T47D (cell line): ENCODE measurements around the gene VENTX.
"Not testable (repeated sequence)": the region's sequence is repeated elsewhere in the genome, so short reads cannot be mapped to it uniquely, and the experiment has no call there.

Source experiments
- DNase-seq, 2 experiments: peaks; one replicate each; pipeline versions ENCODE4 v3.0.0 to v3.0.0-alpha.2; 2011 to 2012; ENCODE audit warnings: low read depth in 1 of 2, low spot score in 1 of 2
- JUND ChIP-seq: IDR thresholded peaks from 2 replicates; pipeline ENCODE4 v1.6.1; 2012; ENCODE audit warnings: low read depth
- in situ Hi-C: cut with HindIII; loops from 2 replicates; pipeline ENCODE4 v1.10.0; 2016; ENCODE audit warnings: low sequenced_read_pairs, low pct_unique_long_range_greater_than_20kb

Gene VENTX

DNA sequence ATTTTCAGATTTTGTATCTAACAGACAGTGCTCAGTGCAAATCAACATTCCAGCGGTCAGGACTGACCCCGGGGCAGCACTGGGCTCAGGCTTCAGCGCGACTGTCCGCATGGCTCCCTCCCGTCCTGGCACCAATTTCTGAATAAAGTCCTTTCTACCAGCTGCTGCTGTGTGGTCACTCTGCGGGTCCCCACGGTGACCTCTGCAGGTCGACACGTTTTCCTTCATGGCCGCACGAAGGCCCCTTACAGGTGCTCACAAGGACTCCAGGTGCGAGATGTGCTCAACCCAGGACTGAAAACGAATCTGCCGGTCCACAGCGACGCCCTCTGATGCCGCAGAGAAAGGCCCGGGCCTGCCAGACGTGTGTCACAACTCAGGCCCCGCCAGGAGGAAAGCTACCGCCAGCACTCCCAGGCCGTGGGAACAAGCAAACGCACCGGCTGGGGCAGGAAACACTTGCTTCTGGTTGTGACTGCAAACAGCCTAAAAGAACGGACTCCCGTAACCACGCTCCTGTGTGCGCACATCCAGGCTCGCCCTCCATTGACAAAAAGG, 11.3 kb upstream of the VENTX start:
- DNase-seq, result no peak
- in situ Hi-C loops, result no loop called here

DNA sequence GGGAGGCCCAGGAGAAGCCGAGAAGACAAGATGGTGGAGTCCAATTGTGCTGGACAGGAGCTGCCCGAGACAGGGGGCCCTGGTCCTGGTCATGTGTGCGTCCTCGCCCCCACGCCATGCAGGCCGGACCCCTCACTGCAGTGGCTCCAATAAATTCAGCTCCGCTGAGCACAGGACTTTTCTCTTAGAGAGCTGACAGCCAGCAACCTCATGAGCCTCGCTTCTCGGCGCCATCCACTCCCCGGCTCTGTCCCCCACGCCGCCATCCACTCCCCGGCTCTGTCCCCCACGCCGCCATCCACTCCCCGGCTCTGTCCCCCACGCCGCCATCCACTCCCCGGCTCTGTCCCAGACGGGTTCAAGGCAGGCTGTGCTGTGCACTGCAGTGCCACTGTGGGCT, 10.4 kb upstream of the VENTX start:
- in situ Hi-C loops, result no loop called here
- DNase-seq, result no peak
- TF ChIP-seq JUND, result no peak

More for the DNA sequence above, 11.3 kb upstream of the VENTX start:
- no peak for TF ChIP-seq JUND

- no peak for TF ChIP-seq JUND
- DNase-seq, result no peak
- in situ Hi-C loops, result no loop called here
These were observed 8.2 kb upstream of the VENTX start for GRCh38 chr10:133229265-133230043.

DNA sequence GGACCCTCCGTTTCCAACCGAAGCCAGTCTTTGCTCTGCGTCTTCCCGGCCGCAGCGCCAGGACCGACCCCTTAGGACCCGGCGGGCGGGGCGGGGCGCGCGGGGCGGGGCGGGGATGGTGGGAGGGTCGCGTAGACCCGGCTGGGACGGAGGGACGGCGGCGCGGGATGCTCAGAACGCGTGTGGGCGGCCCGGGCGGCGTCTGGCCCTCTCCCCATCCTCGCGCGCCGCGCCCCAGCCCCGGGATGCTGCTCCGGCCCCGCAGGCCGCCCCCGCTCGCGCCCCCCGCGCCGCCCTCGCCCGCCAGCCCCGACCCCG, 7.7 kb upstream of the VENTX start, which contains the start of gene UTF1:
Gene UTF1 (plus strand): TSS at position 174 of the 318 bp plus-strand sequence. CDS start 72 bp downstream, at position 246.
- in situ Hi-C loops, result no loop called here
- TF ChIP-seq JUND, result no peak
- DNase-seq, result no peak

DNA sequence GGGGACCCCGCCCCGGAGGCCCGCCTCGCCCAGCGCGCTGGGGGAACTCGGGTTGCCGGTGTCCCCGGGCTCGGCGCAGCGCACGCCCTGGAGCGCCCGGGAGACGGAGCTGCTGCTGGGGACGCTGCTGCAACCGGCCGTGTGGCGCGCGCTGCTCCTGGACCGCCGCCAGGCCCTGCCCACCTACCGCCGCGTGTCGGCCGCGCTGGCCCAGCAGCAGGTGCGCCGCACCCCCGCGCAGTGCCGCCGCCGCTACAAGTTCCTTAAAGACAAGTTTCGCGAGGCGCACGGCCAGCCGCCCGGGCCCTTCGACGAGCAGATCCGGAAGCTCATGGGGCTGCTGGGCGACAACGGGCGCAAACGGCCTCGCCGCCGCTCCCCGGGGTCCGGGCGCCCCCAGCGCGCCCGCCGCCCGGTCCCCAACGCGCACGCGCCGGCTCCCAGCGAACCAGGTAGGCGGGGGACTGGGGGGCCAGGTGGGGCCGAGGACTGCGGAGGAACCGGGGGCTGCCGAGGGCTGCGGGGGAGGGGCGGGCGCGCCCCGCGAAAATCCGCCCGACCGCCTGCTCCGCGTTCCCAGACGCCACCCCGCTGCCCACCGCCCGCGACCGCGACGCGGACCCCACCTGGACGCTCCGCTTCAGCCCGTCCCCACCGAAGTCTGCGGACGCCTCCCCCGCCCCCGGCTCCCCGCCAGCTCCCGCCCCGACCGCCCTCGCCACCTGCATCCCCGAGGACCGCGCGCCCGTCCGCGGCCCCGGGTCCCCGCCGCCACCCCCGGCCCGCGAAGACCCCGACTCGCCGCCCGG, 7.1 kb upstream of the VENTX start:
- in situ Hi-C loops, result no loop called here
- no peak for DNase-seq

DNA sequence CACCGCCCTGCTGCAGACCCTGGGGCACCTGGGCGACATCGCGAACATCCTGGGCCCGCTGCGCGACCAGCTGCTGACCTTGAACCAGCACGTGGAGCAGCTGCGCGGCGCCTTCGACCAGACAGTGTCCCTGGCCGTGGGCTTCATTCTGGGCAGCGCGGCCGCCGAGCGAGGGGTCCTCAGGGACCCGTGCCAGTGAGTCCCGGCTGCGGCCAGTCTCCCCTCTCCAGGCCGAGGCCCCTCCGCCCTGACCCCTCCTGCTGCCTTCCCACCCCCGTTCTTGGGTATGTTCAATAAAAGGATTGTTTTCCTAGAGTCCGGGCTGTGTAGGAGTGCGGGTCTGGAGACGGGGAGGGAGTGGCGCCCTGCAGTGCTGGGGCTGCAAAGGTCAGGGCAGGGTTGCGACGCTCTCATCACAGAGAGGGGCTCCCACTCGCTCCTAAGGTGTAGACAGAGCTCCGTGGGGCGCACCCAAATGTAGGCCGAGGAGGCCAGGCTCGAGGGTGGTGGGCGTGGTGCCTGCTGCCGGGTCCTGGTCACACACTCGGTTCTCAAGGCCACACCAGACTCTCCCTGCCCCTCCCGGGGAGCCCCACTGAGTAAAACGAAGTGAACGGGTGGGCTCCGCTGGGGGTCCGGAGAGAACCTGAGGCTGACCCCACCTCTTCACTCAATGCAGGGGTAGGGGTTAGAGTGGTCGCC, 6.3 kb upstream of the VENTX start:
- in situ Hi-C loops, result no loop called here
- DNase-seq, result no peak
- no peak for TF ChIP-seq JUND

More for the DNA sequence above, 7.1 kb upstream of the VENTX start:
- no peak for TF ChIP-seq JUND

GRCh38 chr10:133231946-133232574, 5.6 kb upstream of the VENTX start:
- in situ Hi-C loops, result no loop called here
- TF ChIP-seq JUND, result no peak
- no peak for DNase-seq

DNA sequence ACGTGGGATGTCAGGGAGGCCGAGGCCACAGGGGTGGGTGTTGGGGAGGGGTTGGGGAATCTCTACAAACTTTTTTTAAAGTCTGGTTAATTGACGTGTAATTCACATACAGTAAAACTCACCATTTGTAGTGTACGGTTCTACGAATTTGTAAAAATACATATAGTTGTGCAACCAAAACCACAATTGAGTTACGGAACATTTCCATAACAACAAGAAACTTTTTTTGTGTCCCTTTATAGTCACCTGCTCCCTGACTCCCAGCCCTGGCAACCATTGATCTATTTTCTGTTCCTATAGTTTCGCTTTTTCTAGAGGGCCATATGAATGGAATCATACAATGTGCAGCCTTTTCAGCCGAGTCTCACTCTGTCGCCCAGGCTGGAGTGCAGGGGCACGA, 2.9 kb upstream of the VENTX start:
- in situ Hi-C loops, DNase-seq: not testable (repeated sequence)

- in situ Hi-C loops, result no loop called here
- no peak for DNase-seq
- no peak for TF ChIP-seq JUND
These were observed 2.3 kb upstream of the VENTX start for GRCh38 chr10:133235265-133235855.

- no peak for TF ChIP-seq JUND
- no peak for DNase-seq
- in situ Hi-C loops, result no loop called here
These were observed 1.7 kb upstream of the VENTX start for GRCh38 chr10:133235932-133236331.

DNA sequence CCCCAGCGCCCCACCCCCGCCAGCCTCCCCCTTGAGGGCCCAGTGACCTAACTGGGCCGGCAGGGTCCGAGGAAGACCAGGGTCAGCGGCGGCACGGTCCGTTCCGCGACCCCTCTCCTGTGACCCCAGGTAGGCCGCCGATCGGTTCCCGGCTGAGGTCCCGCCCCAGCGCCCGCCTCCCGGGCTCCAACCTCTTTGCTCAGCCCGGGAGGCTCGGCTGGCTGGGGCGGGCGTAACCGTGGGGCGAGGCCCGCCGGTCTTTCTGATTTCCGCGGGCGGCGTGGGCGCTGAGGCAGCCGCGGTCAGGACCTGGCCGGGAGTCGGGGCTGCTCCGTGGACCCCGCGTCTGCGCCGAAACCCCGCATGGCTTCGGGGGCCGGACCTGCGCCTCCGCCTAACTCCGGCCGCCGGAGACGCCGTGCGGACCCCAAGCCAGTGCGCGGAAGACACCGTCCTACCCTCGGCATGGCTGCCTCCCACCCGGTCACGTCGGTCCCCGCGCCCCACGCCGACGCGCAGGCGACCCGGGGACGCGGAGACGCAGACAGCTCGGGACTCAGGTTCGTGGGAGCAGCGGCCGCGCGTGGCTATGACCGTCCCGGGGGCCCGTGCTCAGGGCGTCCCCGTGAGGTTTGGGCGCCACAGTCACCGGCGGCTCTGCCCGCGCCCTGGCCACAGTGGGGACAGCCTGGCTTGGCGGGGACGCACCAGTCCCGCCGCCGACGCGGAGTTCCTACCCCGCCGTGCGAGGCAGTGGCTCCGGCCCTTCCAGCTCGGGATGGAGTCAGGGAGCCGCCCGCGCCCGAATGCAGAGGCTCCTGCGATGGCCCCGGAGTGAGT, 1.0 kb upstream of the VENTX start:
- no peak for DNase-seq
- TF ChIP-seq JUND, result no peak
- in situ Hi-C loops, result no loop called here
